Measurements from ENCODE around the gene HIP1. TPM values are rescaled to one million over a fixed set of nuclear protein-coding genes. Genes with fewer than 3 reads are reported as not detected.

Gene HIP1
- total RNA-seq, result 10.2 and 16.1 TPM in 2 replicates

DNA sequence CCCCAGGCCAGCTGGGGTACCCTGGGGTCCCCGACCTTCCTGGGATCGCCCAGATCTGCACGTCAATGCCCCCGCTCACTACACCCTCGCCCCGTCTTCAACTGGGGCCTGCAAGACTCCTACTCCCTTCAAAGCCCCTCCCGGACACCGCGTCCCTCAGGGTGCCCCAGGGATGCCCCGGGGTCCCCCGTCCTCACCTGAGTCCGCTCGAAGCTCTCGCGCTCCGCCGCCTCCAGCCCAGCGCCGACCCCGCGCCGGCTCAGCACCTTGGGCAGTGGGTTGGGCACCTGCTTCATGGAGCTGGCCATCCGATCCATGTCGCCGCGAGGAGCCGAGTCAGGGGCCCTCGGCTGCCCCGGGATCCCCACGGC, at the start of gene HIP1:
HIP1 (minus strand) TSS at position 338 of the 371 bp plus-strand sequence; CDS start at position 317, 21 bp downstream.

DNA sequence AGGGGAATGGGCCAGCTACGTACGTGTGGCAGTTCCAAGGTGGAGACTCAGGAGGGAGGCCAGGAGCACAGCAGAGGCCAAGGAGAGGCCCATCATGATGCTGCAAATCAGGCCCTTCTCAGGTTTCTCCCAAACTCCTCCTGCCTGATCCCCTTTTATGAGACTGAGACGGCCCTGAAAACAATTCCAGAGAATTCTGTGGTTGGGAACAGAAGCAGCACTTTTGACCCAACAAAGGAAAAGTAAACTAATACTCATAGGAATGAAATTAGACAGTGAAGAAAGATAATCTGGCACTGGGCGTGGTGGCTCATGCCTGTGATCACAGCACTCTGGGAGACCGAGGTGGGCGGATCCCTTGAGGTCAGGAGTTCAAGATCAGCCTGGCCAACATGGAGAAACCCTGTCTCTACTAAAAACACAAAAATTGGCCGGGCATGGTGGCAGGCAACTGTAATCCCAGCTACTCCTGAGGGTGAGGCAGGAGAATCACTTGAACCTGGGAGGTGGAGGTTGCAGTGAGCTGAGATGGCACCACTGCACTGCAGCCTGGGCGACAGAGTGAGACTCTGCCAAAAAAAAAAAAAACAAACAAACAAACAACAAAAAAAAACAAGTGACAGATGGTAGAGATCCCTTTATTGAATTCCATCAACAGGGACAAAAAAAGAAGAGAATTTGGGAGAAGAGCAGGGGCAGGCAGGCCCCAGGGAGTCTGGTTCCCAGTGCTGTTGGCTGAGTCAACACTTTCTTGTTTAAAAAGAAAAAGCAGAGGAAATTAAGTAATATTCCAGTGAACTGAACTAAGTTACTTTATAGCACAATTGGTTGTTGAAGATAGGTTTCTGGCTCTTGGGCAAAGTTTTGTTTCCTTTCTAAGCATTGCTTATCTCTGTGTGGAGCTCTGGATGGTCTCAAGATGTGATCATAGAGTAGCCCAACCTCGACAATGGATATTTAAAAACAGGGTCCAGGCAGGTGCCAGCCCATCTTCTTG, 33.6 kb upstream of the HIP1 start, which contains the start of gene CCL26:
CCL26 (minus strand) TSS at position 131 of the 997 bp plus-strand sequence; CDS start at position 96, 35 bp downstream.

DNA sequence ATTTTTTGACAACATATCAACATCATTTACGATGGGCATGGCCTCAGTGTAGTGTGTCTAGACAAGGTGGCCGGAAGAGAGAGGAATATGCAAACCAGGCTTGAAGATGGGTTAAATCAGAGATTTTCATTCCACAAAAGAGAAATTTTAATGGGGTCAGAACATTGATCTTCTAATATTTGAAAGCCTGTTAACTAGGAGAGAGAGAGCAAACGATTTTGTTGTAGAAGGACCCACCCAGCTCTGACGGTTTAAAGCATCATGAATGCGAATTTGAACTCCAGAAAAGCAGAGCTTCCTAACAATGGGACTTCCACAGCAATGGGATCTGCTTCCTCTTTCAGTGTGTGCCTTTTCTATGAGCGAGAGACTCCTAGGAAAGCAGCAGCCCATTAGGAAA, 246.7 kb downstream of the HIP1 start, which contains the start of gene SPDYE5:
SPDYE5 (plus strand) TSS at position 301 of the 400 bp plus-strand sequence. CDS start 1,728 bp downstream, outside the sequence.

DNA sequence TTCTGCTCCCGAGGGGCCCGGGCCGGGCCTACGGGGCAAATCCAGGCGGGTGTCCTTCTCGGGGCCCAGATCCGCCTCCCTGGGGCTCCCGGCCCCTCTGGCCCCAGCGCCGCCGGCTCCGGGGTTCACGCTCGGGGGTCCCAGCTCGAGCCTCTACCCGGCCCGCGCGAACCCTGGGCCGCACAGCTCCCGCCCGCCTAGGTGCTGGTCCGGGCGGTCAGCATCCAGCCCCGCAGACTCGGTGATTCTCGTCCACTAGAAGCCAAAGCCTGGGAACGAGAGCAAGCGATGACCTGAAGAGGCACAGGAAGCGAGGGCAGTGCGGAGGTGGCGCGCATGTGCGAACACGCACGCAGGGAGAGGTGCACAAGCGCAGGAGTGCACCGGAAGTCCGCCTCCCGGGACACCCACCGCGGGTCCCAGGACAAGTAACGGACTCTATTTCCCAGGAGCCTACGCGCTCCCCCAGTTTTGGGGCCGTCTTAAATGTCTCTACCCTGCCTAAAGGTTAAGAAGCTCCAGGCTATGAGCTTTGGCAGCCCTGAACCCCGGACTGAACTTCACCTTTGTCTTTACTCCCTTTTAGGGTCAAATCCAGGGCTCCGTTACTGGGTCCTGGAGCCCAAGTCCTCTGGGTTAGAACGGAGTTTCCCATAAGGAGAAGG, 252.6 kb downstream of the HIP1 start, which contains the start of gene POM121C:
POM121C (minus strand) TSS at position 321 of the 665 bp plus-strand sequence. CDS start 44,803 bp downstream, outside the sequence.

Other genes with a start within 250 kb of the HIP1 start
- gene SPDYE5, start 246.6 kb downstream of the HIP1 start, total RNA-seq, result not detected in 2 replicates
- gene CCL26, start 33.3 kb upstream of the HIP1 start, total RNA-seq, result 1.4 TPM in 1 of 2 replicates, not detected in the other
- not detected in 2 replicates for gene CCL24, start 74.9 kb upstream of the HIP1 start, total RNA-seq
- gene RHBDD2, start 140.1 kb upstream of the HIP1 start, total RNA-seq, result 7.3 and 13.4 TPM in 2 replicates
- gene POR, start 176.2 kb upstream of the HIP1 start, total RNA-seq, result 105 and 128 TPM in 2 replicates

Measured in bronchial smooth muscle cell (primary cell).